HL-60 (cell line): Measurements from ENCODE around the gene TP73.

Experiments
- DNase-seq, 2 experiments: peaks; one replicate each; pipeline ENCODE4 v3.0.0-alpha.2; 2010 to 2020; ENCODE audit warnings: low read depth in 1 of 2, low spot score in 1 of 2
- H3K27ac ChIP-seq: fragments of 250-450 bp; sonication (Bioruptor Pico); replicated peaks from 2 replicates; pipeline ENCODE4 v1.5.1; 2020; ENCODE audit warnings: mild to moderate bottlenecking, moderate library complexity
- H3K27me3 ChIP-seq: fragments of 250-450 bp; sonication (Bioruptor Pico); 2 replicates; pipeline ENCODE4 v1.5.1; 2021; ENCODE audit warnings: mild to moderate bottlenecking, moderate library complexity; ENCODE audit not compliant: insufficient read depth, poor library complexity, severe bottlenecking
- H3K4me3 ChIP-seq: replicated peaks from 2 replicates; pipeline ENCODE4 v1.5.1; 2011; ENCODE audit warnings: mild to moderate bottlenecking, control low read depth, low read length; ENCODE audit not compliant: insufficient read depth
- CTCF ChIP-seq: IDR thresholded peaks from one replicate; pipeline ENCODE4 v1.5.1; 2011; ENCODE audit warnings: low read length, control low read depth, inconsistent platforms; ENCODE audit not compliant: insufficient read depth
- GABPA ChIP-seq: IDR thresholded peaks from 2 replicates; pipeline ENCODE4 v1.6.1; 2012; ENCODE audit warnings: low read depth
- POLR2AphosphoS5 ChIP-seq: IDR thresholded peaks from 2 replicates; pipeline ENCODE4 v1.6.1; 2012; ENCODE audit warnings: low read depth
- REST ChIP-seq: IDR thresholded peaks from 2 replicates; pipeline ENCODE4 v1.6.1; 2012; ENCODE audit warnings: low read depth; ENCODE audit not compliant: insufficient replicate concordance
- SPI1 ChIP-seq: IDR thresholded peaks from 2 replicates; pipeline ENCODE4 v1.6.1; 2012; ENCODE audit warnings: low read depth, mild to moderate bottlenecking, borderline replicate concordance

The TP73 gene

GRCh38 chr1:3645666-3646355, 6.5 kb upstream of the TP73 start:
- Histone ChIP-seq H3K4me3 (no peak overlapping the region), H3K27me3 (peaks cover 6% of the 10 kb centered on the region), H3K27ac (no peak overlapping the region)
- TF ChIP-seq REST, result no peak
- no peak for TF ChIP-seq POLR2AphosphoS5
- no peak for TF ChIP-seq GABPA
- no peak for TF ChIP-seq SPI1
- no peak for TF ChIP-seq CTCF
- no peak for DNase-seq

GRCh38 chr1:3646596-3646995, 5.7 kb upstream of the TP73 start:
- DNase-seq, result no peak
- Histone ChIP-seq H3K27ac (no peak overlapping the region), H3K27me3 (peaks cover 14% of the 10 kb centered on the region), H3K4me3 (no peak overlapping the region)
- no peak for TF ChIP-seq REST
- no peak for TF ChIP-seq CTCF
- no peak for TF ChIP-seq POLR2AphosphoS5
- TF ChIP-seq SPI1, result no peak
- no peak for TF ChIP-seq GABPA

- H3K4me3 ChIP-seq, result peak within 1 kb of the TSS; percentile 95
- H3K27ac ChIP-seq, result peak within 1 kb of the TSS; percentile 62
- TF ChIP-seq GABPA (peak; percentile 88), POLR2AphosphoS5 (peak; percentile 54; the same call in 1 of the 2 replicates), CTCF (peak; percentile 6), SPI1 (peak; percentile 78; the same call in 1 of the 2 replicates), REST (no peak)
- H3K27me3 ChIP-seq, result peaks cover 39% of the 10 kb centered on the region
- peak; percentile 85 to 87 for DNase-seq
Measured at GRCh38 chr1:3649342-3650247, 2.7 kb upstream of the TP73 start, which contains the start of gene WRAP73. Gene WRAP73 (minus strand): TSS chr1:3650103. CDS start chr1:3649999, 104 bp downstream.
